AG04449 (cell line): Measurements from ENCODE around the gene AKAP6.

ENCODE experiments used
- CTCF ChIA-PET: fragments of 350-600 bp; formaldehyde crosslinking; extraction: SDS; loops from one replicate; lab custom pipeline; 2021; ENCODE audit warnings: antibody characterized with exemption; lab: Yijun Ruan, JAX
- POLR2A ChIA-PET: fragments of 400-600, 350-600 bp; formaldehyde crosslinking; extraction: SDS; loops from one replicate; lab custom pipeline; 2020; ENCODE audit warnings: antibody characterized with exemption, inconsistent platforms; lab: Yijun Ruan, JAX
- DNase-seq: peaks from one replicate; pipeline ENCODE4 v3.0.0-alpha.2; 2010; ENCODE audit warnings: low read depth, low spot score
- H3K4me3 ChIP-seq: 2 replicates; pipeline ENCODE4 v1.5.1; 2011; ENCODE audit warnings: low read depth, mild to moderate bottlenecking, control low read depth, low read length
- TF ChIP-seq, protein P1 (sequence below): IDR thresholded peaks from one replicate; pipeline ENCODE4 v1.5.1; 2011; ENCODE audit warnings: mild to moderate bottlenecking, moderate library complexity, low read length, control low read depth, inconsistent platforms; ENCODE audit not compliant: insufficient read depth; ENCODE audit errors: missing control alignments

The AKAP6 gene

DNA sequence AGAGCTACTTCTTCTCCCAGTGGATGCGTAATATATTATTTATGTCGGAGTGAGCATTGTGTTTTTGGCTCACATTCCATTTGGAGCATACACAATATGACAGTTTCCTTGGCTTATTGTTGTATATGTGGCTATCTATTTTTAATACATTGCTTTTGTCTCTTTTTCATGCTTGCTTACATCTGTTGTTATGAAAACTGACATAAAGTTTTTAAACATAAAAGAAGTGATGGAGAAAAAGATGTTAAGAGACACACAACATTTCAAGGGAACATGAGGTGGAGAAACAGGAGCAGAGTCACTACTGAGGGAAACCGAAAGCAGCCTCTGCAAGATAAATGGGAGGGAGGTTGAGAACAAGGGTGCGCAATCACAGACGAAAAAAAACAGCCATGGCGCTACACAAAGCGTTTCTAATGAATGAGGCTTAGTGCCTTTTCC lies 381.2 kb downstream of the AKAP6 start:
- TF ChIP-seq, protein P1, sequence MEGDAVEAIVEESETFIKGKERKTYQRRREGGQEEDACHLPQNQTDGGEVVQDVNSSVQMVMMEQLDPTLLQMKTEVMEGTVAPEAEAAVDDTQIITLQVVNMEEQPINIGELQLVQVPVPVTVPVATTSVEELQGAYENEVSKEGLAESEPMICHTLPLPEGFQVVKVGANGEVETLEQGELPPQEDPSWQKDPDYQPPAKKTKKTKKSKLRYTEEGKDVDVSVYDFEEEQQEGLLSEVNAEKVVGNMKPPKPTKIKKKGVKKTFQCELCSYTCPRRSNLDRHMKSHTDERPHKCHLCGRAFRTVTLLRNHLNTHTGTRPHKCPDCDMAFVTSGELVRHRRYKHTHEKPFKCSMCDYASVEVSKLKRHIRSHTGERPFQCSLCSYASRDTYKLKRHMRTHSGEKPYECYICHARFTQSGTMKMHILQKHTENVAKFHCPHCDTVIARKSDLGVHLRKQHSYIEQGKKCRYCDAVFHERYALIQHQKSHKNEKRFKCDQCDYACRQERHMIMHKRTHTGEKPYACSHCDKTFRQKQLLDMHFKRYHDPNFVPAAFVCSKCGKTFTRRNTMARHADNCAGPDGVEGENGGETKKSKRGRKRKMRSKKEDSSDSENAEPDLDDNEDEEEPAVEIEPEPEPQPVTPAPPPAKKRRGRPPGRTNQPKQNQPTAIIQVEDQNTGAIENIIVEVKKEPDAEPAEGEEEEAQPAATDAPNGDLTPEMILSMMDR: no peak
- no peak for DNase-seq
- ChIA-PET POLR2A (no interaction called here), CTCF (interaction anchor here (1.1 to 1.9 kb wide), 4 partner anchors 8 to 96 kb away, joined by 3 to 7 read pairs (median 4); no protein-coding TSS in a partner anchor)
- H3K4me3 ChIP-seq: no peak overlapping the region

DNA sequence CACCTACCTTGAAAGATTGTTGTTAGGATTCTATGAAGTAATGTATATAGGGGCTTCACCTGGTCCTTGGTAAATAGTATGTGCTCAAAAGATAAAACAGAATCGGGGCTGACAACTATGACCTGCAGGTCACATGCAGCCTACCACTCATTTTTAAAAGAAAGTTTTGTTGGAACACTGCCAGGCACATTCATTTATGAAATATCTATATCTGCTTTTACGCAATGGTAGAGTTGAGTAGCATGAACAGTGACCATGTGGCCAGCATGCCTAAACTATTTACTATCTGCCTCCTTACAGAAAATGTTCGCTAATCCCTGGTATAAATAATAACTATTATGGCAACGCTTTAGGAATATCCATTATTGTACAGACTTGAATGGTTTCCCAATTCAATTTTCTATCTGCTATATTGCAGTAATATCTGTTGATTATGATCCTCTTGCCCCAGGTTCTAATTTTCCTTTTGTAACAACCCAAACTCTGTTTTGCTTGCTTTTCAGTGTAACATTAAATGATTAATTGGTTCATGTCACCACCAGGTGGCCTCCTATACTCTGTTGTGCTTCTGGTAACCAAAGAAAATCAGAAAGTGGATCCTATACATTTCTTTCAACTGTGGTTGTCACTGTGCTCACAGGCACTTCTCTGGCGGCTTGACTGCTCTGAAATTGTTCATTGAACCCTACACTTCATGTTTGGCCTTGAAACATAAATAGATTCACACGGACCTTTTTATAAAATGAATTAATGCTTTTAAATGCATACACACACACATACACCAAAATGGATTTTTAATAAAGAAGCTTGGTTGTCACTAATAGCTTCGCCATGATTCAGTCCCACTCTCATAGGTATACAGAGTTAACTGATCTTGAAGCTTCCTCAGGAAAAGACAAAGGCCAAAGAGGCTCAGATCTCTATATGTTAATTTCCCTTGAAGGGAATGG lies 381.9 kb downstream of the AKAP6 start:
- DNase-seq: no peak
- TF ChIP-seq, protein P1: peak; percentile 38
- POLR2A ChIA-PET: no interaction called here
- CTCF ChIA-PET: interaction anchor here (0.6 to 0.9 kb wide), 9 partner anchors 11 to 1083 kb away, joined by 3 to 7 read pairs (median 3); no protein-coding TSS in a partner anchor
- no peak overlapping the region for H3K4me3 ChIP-seq

DNA sequence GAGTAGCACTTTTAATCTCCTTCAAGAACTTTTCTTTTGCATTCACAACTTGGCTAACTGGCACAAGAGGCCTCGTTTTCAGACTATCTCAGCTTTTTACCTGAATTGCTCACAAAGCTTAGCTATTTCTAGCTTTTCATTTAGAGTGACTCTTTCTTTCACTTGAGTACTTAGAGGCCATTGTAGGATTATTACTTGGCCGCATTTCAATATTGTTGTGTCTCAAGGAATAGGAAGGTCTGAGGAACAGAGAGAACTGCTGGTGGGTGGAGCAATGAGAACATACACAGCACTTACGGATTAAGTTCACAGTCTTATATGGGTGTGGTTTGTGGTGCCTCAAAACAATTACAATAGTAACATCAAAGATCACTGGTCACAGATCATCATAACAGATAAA lies 384.8 kb downstream of the AKAP6 start:
- ChIA-PET POLR2A (no interaction called here), CTCF (no interaction called here)
- TF ChIP-seq, protein P1: no peak
- H3K4me3 ChIP-seq: no peak overlapping the region
- DNase-seq: no peak

DNA sequence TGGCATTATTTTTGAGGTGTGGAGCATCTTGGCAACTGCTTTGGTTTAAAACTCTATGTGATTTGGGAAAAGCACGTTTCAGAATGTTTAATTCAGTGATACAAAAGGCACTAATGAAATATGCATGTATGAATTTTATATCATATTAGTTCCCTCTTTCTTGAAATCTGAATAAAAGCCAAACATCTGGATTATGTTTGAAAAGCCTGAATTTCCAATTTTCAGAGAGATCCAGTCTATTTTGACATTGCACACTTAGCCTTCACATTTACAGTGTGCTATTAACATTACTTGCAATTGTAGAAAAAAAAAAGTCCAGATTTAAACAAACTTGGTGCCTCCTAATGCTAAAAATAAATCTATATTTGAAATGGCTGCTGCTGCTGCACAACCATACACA lies 390.5 kb downstream of the AKAP6 start:
- ChIA-PET POLR2A (no interaction called here), CTCF (no interaction called here)
- TF ChIP-seq, protein P1: no peak
- no peak overlapping the region for H3K4me3 ChIP-seq
- DNase-seq: no peak

DNA sequence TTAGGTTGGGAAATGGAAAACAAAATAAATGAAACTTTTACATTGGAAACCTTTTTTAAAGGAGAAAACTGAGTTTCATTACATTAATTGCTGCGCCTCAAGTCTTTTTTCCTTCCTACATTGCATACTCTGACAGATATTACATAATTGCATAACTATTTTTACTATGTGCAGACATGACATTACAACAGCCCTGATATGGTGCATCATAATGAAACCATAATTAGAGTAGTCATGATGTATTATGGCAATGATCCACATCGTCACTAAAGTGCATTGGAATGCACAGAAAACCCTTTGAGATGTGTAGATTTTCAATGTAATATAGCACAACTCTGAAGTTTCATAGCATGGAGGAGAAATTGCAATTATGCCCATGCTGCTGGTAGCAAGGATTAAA lies 391.8 kb downstream of the AKAP6 start:
- DNase-seq: no peak
- no peak overlapping the region for H3K4me3 ChIP-seq
- TF ChIP-seq, protein P1: no peak
- ChIA-PET CTCF (interaction anchor here (1.5 kb wide), 1 partner anchor 10 kb away, joined by 7 read pairs; no protein-coding TSS in a partner anchor), POLR2A (no interaction called here)

DNA sequence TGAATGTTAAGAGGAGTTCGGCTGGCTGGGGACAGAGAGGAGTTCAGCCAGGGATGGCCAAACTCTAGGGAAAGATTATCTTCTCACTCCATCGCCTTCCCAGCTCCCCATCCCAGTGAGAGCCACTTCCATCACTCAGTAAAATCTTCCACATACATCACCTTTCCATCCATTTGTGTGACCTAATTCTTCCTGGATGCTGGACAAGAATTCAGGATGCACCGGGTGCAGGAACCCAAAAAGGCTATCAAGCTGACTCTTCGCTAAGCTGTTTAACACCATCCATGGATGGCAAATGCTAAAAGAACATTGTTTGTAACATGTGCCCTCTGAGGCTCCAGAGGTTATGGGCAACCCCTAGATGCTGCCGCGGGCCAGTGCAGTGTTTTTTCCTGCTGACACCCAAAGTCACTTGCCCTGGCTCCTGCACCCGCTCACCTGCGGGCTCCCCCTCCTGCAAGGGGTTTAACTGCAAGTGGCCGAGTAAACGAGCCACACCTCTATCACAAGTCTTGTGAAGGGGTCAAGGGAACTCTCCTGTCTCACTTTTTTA lies 393.6 kb downstream of the AKAP6 start:
- TF ChIP-seq, protein P1: no peak
- ChIA-PET POLR2A (no interaction called here), CTCF (interaction anchor here (1.5 kb wide), 1 partner anchor 11 kb away, joined by 7 read pairs; no protein-coding TSS in a partner anchor)
- H3K4me3 ChIP-seq: no peak overlapping the region
- no peak for DNase-seq
